HG03378 (cell line): ENCODE results near the gene CTNNBL1.
"Not testable (repeated sequence)": the region's sequence is repeated elsewhere in the genome, so short reads cannot be mapped to it uniquely, and the experiment has no call there.

ENCODE experiments used
- ATAC-seq: cut with Tn5 transposase; IDR thresholded peaks from one replicate; pipeline ENCODE4 v1.9.1; 2021; ENCODE audit warnings: mild to moderate bottlenecking, moderate library complexity; ENCODE audit not compliant: unreplicated experiment

CTNNBL1 gene

DNA sequence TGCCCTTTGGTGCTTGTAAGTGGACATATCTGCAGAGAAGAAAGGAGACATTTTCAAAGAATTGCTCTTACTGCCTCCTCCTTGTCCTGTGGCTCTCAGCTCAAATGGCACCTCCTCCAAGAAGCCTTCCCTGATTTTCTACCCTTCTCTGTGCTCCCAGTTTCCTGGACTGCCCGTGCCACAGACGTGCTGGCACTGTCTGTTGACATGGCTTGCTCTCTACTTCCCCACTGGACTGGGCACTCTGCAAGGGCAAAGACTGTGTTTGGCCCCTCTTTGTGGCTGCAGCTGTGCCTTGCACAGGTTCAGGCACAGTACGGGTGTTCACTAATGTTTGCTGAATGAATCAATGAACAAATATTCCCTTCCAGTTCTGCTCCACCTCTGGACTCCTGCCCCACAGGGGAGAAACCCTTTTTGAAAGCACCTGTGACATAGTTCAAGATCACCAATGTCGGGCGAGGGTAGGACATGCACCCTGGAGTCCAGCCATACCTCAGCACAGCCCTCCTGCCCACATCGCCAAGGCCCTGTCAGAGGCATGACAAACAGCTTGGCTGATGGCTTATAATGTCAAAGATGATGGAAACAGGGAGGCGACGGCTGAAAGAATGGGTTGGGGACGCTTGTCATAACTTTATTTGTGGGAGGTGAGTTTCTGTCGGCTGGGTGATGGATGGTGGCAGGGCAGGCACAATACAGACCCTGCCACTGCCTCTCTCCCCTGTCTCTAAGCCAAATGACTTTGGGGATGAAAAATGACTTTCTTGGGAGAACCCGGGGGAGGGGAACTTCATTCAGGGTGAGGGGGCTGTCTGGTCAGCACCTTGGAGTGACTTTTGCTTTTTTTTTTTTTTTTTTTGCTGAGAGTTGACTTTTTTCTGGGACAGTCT, 15.6 kb upstream of the CTNNBL1 start:
- no peak for ATAC-seq

DNA sequence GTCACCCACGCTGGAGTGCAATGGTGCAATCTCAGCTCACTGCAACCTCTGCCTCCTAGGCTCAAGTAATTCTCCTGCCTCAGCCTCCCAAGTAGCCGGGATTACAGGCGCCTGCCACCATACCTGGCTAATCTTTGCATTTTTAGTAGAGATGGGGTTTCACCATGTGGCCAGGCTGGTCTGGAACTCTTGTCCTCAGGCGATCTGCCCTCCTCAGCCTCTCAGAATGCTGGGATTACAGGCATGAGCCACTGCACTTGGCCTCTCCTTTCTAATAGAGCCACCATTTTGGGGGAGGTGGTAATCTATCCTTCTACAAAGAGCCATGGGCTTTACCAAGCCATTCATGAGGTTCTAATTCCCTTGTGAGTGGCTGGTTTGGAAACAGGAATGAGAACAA, 14.1 kb upstream of the CTNNBL1 start:
- ATAC-seq, result not testable (repeated sequence)

DNA sequence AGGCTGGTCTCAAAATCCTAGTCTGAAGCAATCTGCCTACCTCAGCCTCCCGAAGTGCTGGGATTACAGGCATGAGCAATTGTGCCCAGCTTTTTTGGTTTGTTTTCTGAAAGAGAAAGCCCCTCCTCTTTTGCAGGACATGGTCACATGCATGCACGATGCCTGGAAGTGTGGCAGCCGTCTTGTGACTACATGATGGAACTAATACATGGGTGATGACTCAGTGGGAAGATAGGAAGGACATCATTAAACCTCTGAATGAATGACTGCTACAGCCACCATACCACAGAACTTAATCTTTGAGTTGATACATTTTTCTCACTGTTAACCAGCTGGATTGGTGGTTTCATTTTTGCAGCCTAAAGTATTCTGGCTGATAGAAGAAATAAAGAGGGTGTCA, 13.4 kb upstream of the CTNNBL1 start:
- no peak for ATAC-seq

DNA sequence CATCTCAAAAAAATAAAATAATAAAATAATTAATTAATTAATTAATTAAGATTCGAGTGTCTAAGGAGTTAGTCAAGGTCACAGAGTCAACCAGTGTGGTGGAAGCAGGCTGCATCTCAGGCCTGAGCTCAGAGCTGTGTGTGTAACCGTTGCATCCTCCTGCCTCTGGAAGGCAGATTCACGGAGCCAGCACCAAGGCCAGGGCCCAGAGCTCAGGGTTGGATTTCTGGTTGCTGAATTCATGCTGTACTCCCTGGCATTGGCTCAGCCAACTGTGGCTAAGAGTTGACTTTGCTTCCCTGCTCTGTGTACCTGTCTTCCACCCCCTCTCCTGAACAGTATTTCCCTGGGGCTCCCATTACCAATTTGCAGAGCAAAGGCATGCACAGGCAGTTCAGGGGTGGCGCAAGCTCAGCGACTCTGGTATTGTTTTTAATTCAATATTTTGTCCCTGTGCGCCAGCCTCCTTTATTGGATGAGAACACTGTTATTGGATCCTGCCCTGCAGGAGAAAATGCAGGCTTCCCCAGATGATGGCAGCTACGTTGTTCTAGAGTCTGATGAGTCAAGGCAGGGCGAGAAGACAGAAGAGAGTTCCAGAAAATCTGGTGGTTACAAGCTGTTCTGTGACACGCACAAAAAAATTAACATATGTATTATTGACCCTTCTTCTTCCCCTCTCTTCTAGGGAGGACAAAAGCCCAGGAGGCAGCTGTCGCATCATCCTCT, 12.3 kb upstream of the CTNNBL1 start:
- no peak for ATAC-seq

DNA sequence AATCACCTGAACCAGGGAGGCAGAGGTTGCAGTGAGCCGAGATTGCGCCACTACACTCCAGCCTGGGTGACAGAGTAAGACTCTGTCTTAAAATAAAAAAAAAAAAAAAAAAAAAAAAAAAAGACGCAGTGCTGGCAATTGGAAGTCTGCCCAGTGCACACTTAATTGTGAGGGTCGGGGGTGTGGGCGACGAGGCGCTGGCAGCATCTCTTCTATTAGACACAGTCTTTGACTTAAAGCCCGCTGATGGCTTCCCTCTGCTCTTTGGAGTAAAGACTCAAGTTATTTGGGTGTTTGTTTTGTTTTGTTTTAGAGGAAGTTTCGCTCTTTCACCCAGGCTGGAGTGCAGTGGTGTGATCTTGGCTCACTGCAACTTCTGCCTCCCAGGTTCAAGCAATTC, 10.7 kb upstream of the CTNNBL1 start:
- ATAC-seq, result not testable (repeated sequence)

DNA sequence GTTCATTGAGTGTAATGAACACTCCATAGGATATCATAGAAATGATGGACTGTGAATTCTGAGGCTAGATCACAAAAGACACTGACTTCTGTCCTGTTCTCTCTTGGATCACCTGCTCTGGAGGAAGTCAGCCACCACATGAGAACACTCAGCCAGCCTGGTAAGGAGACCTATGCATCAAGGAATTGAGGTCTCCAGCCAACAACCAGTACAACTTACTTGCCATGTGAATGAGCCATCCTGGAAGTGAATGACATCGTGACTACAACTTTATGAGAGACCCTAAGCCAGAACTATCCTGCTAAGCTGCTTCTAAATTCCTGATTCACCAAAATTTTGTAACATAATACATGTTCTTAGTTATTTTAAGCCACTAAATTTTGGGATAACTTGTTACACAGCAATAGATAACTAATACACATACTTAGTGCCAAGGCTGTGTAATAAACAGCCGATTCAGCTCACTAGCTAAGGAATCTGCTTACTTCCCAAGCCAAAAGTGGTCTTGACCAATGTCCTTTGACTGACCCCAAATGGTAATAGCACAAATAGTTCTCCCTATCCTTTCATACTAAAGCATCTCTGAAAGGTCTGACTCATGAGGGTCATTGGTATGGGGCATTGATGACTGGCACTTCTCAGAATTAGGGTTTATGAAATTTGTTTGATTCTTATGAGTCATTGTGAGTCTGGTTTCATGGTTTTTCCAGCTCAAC, 6.9 kb upstream of the CTNNBL1 start:
- ATAC-seq, result no peak

DNA sequence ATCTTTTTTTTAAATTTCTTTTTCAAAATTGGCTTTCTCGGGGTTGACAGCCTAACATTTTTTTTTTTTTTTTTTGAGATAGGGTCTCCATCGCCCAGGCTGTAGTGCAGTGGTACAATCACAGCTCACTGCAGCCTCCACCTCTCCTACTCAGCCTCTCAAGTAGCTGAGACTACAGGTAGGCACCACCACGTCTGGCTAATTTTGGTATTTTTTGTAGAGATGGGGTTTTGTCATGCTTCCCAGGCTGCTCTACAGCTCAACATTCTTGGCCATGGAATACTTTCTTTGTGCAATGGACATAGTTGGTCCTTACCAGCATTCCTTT, 6.4 kb upstream of the CTNNBL1 start:
- no peak for ATAC-seq

DNA sequence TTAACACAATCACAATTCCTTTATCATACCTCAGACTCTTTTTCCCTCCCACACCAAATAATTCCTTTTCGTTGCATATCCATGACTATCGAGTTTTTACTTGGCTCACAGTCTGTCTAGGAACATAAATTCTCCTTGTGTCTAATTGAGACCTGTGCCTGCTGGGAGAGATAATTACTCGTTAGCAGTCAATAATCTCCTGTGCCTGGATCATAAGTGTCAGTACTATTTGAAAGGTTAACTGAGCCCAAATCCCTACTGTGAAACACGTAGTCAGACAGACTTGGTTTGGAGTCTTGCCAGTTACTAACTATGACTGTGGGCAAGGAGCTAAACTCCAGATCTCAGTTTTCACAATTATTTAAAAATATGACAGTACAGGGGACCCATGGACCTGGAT, 5.7 kb upstream of the CTNNBL1 start:
- ATAC-seq, result no peak

DNA sequence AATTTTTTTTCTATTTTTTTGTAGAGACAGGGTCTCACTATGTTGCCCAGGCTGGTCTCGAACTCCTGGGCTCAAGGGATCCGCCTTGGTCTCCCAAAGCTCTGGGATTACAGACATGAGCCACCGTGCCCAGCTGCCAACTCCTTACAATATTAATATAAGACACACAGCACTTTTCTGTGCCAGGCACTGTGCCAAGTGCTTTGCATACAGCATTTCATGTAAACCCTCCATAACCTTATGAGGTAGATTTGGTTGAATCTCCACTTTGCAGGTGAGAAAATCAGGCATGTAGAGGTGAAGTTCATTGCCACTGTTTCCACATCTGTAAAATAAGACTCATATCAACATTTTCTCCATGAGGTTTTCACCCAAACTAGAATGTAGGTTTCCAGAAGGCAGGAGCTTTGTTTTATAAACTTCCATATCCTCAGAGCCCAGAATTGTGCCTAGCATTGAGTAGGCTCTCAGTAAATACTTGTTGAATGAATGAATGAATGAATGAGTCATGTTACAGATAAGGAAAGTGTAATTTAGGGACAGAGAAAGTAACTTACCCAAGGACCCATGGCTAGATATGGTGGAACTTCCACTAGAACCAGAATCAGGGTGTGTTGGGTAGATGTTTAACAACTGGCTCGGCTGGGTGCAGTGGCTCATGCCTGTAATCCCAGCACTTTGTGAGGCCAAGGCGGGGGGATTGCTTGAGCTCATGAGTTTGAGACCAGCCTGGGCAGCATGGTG, 3.0 kb upstream of the CTNNBL1 start:
- ATAC-seq, result no peak

DNA sequence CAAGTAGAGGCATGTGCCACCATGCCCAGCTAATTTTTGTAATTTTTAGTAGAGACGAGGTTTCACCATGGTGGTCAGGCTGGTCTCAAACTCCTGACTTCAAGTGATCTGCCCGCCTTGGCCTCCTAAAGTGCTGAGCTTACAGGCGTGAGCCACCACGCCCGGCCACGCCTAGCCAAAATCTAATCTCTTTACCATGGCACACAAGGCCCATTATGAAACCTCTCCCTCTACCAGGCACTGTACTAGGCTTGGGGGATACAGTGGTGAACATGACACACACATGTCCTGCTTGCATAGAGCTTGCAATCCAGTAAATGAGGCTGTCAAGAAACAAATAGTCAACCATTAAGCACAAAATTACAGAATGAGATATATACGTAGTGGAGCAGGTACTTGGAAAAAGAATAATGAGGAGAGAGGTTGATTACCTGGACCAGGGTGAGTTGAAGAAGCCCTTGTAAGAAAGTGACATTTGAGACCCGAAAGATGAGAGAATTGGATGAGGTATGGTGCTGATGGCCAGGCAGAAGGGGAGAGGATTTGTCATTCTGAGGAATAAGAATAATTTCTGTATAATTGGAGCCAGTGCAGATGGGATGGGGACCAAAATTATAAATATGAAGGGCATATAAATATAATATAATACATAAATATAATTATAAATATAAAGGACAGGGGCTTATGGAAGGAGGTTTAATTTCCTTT, 1.2 kb upstream of the CTNNBL1 start:
- ATAC-seq, result no peak

DNA sequence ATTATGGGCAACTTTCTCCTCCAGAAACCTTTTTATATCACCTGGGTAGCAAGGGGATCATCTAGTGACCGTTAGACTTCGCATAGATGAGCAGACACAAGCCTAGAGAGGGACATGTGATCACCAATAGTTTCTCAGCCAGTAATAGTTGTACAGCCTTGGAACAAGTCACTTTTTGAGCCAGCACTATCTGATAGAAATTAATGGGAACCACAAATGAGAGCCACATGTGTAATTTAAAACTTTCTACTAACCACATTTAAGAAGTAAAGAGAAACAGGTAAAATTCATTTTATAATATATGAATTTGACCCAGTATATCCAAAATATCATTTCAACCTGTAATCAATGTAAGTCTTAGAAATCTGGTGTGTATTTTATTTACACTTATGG, 592 bp upstream of the CTNNBL1 start:
- no peak for ATAC-seq

DNA sequence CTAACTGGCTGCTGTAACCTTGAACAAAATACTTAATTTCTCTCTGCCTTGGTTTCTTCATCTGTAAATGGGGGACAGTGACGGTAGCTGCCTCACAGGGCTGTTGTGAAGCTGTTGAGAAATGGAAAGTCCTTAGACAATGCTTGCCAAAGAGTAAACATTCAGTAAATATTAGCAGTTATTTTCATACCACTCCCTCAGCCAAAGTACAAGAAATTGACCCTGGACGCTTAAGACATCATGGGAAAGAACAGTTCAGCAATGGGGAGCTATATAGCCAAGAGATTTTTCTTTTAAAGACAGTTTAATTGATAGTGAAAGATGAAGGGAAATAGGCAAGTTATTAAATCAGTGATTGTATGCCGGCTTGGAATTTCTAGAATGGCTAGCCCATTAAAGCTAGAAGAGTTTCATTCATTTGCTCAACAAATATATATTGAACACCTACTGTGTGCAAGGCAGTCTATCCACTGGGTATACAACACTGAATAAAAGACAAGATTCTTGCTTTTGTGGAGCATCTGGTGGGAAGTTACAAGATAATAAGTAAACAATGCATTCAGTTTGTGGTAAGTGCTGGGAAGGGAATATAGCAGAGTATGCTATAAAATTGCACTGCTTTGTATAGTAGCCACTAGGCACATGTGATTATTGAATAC, 2.0 kb downstream of the CTNNBL1 start:
- ATAC-seq, result no peak

DNA sequence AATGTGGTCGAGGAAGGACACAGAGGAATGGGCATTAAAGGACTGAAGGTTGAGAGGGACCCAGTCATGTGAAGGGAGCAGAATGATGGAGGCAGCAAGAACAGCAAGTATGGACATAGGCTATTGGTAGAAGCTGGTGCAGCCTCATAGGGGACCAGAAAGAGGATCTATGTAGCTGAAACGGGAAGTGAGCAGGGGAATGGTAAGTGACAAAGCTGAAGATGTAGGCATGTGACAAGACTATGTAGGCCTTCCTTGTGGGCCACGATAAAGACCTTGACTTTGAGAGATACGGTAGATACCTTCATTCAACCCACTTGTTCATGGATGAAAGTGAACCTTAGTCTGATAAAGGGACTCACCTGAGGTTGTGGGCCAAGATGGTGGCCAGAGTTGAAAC, 3.5 kb downstream of the CTNNBL1 start:
- ATAC-seq, result peak; percentile 64

DNA sequence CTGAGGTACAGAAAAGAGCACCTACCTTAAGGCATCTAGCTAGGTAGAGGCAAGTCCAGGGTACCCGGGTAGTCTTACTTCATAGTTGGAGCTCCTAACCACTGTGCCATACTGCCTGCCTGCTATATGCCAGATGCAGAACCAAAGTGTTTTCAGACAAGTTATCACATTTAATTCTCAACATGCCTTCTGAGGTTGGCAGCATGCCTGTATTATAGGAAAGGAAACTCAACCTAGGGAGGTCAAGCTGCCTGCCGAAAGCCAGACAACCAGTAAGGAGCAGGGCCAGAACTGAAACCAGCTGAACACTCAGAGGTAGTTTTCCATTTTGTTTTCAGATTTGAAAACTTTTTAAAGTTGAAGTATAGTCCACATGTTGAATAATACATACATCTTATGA, 5.4 kb downstream of the CTNNBL1 start:
- ATAC-seq, result no peak

DNA sequence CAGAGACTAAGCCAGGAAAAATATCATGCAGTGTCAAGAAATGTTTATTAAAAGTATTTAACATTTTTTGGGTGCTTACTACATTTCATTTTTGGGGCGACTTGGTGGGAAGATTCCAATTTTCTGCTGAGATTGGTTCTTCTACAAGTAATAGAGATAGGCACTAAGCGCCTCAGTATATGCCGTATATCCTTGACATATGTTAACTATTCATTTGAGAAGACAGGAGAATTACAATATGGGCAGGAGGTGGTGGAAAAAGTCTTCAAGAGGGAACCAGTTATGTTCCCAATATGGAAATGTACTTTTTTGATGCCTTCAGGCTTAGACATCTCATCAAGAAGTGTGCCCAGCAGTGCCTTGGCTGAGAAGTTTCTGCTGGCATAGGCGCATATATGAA, 6.5 kb downstream of the CTNNBL1 start:
- no peak for ATAC-seq

DNA sequence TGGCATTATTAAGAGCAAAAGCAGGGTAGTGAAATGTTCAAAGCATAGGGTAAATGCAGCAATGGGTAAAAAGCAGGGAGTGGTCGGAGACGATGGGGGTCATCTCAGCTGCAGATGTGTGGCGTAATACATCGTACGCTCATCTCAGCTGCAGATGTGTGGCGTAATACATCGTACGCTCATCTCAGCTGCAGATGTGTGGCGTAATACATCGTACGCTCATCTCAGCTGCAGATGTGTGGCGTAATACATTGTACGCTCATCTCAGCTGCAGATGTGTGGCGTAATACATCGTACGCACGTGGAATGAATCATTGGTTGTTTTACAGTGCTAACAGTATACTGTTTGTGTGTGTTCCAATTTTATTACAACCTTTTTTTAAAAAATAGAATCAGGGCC, 7.8 kb downstream of the CTNNBL1 start:
- ATAC-seq, result not testable (repeated sequence)

DNA sequence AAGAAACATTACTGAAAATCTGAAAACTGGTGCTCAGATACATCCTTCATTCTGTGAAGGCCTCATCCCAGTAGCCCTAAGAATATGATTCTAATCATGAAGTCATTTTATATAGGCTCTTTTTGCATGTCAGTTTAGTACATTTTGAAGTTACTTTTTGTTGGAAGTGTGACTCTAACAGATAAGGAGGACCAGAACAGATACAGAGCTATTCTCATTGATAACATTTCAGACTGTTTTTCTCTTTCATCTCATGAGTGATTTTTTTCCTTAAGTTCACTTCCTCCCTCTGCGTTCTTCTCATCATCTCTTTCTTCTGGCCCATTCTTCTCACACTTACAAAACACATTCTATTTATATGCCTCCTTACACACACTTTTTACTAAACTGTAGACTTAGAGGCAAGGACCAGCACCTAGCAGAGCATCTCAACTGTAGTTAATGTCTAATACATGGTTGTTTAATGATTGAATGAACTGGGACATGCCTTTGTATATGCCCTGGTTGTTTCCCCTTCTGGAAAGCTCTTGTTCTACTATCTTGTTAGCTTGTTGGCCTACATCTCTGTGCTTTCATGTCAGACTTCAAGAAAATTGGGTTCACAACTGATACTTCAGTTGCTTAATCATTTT, 8.7 kb downstream of the CTNNBL1 start:
- ATAC-seq, result no peak

DNA sequence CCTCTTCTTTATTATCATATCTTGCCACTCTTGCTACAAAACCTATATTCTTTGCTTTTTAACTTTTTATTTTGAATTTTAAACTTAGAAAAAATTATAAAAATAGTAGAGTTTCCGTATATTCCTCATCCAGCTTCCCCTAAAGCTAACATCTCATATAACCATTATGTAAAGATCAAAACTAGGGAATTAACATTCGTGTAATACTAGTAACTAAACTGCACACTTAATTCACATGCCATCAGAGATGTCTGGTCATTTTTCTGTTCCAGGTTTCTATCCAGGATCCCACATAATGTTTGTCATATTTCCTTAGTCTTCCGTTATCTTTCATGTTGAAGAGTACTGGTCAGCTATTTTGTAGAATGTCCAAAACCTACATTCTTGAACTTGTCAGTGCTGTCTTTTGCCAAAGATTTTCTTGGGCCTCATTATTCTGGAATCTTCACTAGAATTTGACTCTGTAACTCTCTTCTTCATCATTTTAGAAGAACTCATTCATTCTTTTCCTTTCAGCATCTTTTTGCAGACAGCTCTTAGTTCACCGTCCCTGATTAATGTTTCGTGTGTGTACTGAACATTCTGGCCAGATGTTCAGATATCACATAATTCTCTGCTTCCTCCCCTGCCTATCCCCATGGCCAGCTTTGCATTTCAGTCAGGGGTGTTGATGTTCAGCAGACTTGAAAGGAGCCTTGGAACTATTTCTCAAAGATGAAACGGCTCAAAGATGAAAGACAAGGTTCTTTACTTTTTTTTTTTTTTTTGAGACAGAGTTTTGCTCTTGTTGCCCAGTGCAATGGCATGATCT, 9.4 kb downstream of the CTNNBL1 start:
- no peak for ATAC-seq

DNA sequence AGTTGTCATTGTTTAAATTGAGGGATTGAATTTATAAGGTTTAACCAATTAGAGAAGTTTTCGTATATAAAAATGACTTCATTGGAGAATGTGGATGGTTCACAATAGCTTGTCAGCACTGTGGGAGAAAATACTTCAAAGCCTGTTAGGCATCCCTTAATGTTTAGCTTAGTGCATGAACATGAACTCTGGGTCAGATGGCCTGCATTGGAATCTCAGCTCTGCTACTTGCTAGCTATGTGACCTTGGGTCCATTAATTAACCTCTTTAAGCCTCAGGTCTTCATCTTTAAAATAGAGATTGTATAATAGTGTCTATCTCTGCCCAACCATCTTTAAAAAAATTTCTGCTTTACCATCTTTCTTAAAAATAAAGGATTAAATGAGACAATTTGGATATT, 11.1 kb downstream of the CTNNBL1 start:
- ATAC-seq, result no peak
